SK-N-SH treated with all-trans-retinoic acid at 6 μM for 48 hours (cell line): ENCODE data around the gene ANO10.
"Not testable (repeated sequence)": the region's sequence is repeated elsewhere in the genome, so short reads cannot be mapped to it uniquely, and the experiment has no call there.

ENCODE experiments used
- BACH2 ChIP-seq: fragments of 250-450 bp; sonication (Bioruptor Pico); IDR thresholded peaks from 2 replicates; pipeline ENCODE4 v1.9.0; 2021; ENCODE audit warnings: mild to moderate bottlenecking, borderline replicate concordance
- CREB5 ChIP-seq: fragments of 250-450 bp; sonication (Bioruptor Pico); IDR thresholded peaks from 2 replicates; pipeline ENCODE4 v1.5.1; 2020; ENCODE audit warnings: low read depth, mild to moderate bottlenecking, moderate library complexity
- CSDC2 ChIP-seq: fragments of 250-450 bp; sonication (Bioruptor Pico); IDR thresholded peaks from 2 replicates; pipeline ENCODE4 v1.5.0; 2020; ENCODE audit warnings: mild to moderate bottlenecking, moderate library complexity
- GLIS3 ChIP-seq: fragments of 250-450 bp; sonication (Bioruptor Pico); IDR thresholded peaks from 2 replicates; pipeline ENCODE4 v1.5.0; 2020; ENCODE audit warnings: mild to moderate bottlenecking, moderate library complexity
- PATZ1 ChIP-seq: fragments of 250-450 bp; sonication (Bioruptor Pico); IDR thresholded peaks from 2 replicates; pipeline ENCODE4 v1.8.0; 2020; ENCODE audit warnings: mild to moderate bottlenecking, moderate library complexity, borderline replicate concordance
- PPARA ChIP-seq: fragments of 250-450 bp; sonication (Bioruptor Pico); IDR thresholded peaks from 2 replicates; pipeline ENCODE4 v1.5.0; 2020; ENCODE audit warnings: mild to moderate bottlenecking, borderline replicate concordance
- ZFP30 ChIP-seq: fragments of 450-650 bp; formaldehyde crosslinking; IDR thresholded peaks from 2 replicates; pipeline ENCODE4 v1.5.0; 2022; ENCODE audit warnings: mild to moderate bottlenecking, moderate library complexity
- ZNF565 ChIP-seq: fragments of 450-650 bp; formaldehyde crosslinking; conservative IDR thresholded peaks from 2 replicates; pipeline ENCODE4 v1.5.0; 2020; ENCODE audit warnings: low read depth, mild to moderate bottlenecking, moderate library complexity

- TF ChIP-seq ZNF565 (CRISPR knock-in tag); PPARA (CRISPR knock-in tag); PATZ1; CSDC2 (CRISPR knock-in tag); BACH2 (CRISPR knock-in tag); CREB5 (CRISPR knock-in tag); ZFP30; GLIS3 (CRISPR knock-in tag): not testable (repeated sequence)
Measured at GRCh38 chr3:43596178-43596577, 25.6 kb downstream of the ANO10 start.
